GM12892 (cell line): ENCODE data around the gene GSS.

Source experiments
- POLR2A ChIP-seq: IDR thresholded peaks from 2 replicates; pipeline ENCODE4 v1.6.1; 2011; ENCODE audit warnings: low read depth, low read length, control low read depth
- POLR2AphosphoS5 ChIP-seq: IDR thresholded peaks from 2 replicates; pipeline ENCODE4 v1.6.1; 2011; ENCODE audit warnings: low read depth, low read length, control low read depth

DNA sequence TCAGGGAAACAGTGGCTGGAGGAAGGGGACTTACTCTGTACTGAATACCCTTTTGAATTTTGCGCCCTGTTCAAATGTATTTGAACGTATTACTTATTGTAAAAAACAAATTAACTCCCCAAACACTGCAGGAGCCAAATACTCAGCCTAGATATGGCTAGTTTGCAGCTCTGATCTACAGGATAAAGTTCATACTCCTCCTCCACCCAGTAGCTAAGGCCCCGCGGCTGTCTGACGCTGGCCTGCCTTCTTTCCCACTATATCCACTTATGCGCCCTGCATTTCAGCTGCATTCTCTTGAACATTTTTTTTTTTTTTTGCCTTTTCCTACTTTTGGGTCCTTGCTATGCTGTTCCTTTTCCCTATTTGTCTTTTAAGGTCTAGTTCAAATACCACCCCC is 6.5 kb downstream of the GSS start:
- TF ChIP-seq POLR2A (no peak), POLR2AphosphoS5 (no peak)
